Peyer's patch (tissue), 4 donors: ENCODE data around the gene TMPRSS11B.

ENCODE experiments used
- CTCF ChIP-seq, 6 experiments: fragments of 450-650 bp in 4 of 6; fragments of 200-600 bp in 2 of 6; sonication (generic) in 1 of 6; IDR thresholded peaks; one replicate each; pipeline ENCODE4 v1.5.1; 2017 to 2019; ENCODE audit warnings: antibody characterized with exemption in 6 of 6, mild to moderate bottlenecking in 3 of 6, moderate library complexity in 1 of 6
- POLR2A ChIP-seq, 2 donors: fragments of 450-650 bp; IDR thresholded peaks; one replicate each; pipeline ENCODE4 v1.5.1; 2017; ENCODE audit warnings: antibody characterized with exemption in 2 of 2, mild to moderate bottlenecking in 2 of 2, moderate library complexity in 2 of 2

GRCh38 chr4:68218044-68218443, 27.4 kb downstream of the TMPRSS11B start:
- no peak for TF ChIP-seq CTCF (IDR thresholded peaks at IDR 0.05)
- TF ChIP-seq POLR2A (IDR thresholded peaks at IDR 0.05): no peak
